AG20443 (cell line): ENCODE measurements around the gene SSTR5.
A peak's percentile ranks its signal among the peaks of the same experiment; 100 is the strongest.
"Not testable (repeated sequence)": the region's sequence is repeated elsewhere in the genome, so short reads cannot be mapped to it uniquely, and the experiment has no call there.

Source experiments
- DNase-seq: peaks from one replicate; pipeline ENCODE4 v3.0.0; 2012; ENCODE audit warnings: low spot score, mixed read lengths

SSTR5 gene

DNA sequence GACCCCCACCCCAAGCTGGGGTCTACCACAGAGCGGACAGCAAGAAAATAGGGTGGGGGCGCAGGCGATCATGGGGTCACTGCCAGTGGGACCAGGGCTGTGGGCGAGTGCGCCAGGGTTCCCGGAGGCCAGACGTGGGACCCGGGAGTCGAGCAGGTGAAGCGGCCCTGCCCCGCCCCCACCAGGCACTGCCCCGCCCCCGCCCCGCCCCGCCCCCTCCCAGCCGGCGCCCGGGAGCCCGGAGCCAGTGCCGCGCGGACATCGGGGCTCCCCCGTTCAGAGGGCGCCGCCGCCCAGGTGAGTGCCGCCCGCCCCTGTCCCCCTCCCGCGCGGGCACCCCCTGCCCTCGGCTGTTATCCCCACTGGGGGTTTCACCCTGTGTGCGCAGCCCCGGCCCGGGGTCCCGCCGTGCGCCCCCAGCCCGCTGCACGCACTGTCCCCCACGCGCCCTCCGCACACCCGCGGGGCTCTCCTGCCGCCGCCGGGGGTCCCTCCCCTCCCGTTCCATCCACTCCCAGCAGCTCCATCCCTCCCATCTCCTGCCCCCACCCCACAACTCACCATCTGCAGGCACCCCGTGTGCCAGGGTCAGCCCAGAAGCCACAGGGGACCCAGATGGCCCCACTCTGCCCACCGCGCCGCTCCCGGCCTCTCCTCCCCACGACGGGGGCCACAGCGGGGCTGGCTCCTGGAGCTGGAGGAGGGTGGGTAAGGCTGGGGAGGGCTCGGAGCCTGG lies at the start of gene SSTR5:
Gene SSTR5 (plus strand): TSS at position 222 of the 736 bp plus-strand sequence. CDS start 6,122 bp downstream, outside the sequence.
- no peak for DNase-seq

DNA sequence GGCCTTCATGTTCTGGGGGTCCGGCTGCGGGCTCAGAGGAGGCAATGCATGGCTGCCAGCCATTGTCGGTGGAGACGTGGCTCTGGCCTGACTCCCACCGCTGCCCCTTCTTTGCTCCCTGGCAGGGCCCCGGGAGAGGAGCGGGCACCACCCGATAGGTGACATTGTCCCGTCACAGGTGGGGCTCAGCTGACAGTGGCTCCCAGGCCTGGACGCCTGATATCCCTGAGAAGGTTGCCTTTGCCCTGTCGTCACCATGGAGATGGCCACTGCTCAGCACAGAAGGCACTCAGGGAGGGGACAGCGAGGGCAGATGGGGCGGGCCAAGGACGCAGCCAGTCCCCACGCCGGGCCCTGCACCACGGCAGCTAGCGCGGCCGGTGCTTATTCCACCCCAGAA lies 48.4 kb upstream of the SSTR5 start:
- no peak for DNase-seq

DNA sequence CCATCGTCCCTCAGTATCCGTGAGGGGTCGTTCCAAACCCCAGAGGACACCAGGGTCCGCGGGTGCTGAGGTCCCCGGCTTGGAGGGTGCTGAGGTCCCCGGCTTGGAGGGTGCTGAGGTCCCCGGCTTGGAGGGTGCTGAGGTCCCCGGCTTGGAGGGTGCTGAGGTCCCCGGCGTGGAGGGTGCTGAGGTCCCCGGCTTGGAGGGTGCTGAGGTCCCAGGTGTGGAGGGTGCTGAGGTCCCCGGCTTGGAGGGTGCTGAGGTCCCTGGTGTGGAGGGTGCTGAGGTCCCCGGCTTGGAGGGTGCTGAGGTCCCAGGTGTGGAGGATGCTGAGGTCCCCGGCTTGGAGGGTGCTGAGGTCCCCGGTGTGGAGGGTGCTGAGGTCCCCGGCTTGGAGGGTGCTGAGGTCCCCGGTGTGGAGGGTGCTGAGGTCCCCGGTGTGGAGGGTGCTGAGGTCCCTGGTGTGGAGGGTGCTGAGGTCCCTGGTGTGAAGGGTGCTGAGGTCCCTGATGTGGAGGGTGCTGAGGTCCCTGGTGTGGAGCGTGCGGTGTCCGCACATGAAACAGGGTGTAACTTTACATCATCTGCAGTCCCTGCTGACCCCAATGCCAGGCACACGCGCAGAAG lies 47.3 kb upstream of the SSTR5 start:
- not testable (repeated sequence) for DNase-seq

DNA sequence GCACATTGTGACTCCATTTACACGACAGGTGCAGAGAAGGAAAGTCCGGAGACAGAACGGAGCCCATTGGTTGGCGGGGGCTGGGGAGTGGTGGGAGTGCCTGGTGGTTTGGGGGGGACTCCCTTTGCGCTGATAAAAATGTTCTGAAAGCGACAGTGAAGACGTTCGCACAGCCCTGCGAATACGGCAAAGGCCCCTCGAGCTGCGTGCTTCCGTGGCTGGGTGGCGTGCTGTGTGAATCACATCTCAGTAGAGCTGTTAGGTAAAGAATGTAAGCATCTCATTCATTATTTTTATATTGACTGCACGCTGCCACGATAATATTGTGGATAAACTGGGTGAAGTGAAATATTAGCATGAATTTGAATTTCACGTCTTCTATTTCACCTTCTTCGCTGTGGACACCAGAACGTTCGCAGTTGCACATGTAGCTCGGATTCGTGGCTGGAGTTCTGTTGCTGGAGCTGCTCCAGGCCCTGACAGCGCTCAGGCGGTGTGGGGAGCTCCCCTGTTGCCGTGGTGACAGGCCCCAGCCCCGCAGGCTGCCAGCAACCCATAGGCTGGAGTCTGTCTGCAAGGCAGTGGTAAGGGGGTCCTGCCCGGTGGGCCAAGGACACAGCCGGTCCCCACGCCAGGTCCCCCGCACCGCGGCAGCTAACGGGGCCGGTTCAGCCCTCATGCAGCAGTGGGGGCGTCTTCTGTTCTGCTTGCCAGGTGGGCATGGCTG lies 46.3 kb upstream of the SSTR5 start:
- no peak for DNase-seq

DNA sequence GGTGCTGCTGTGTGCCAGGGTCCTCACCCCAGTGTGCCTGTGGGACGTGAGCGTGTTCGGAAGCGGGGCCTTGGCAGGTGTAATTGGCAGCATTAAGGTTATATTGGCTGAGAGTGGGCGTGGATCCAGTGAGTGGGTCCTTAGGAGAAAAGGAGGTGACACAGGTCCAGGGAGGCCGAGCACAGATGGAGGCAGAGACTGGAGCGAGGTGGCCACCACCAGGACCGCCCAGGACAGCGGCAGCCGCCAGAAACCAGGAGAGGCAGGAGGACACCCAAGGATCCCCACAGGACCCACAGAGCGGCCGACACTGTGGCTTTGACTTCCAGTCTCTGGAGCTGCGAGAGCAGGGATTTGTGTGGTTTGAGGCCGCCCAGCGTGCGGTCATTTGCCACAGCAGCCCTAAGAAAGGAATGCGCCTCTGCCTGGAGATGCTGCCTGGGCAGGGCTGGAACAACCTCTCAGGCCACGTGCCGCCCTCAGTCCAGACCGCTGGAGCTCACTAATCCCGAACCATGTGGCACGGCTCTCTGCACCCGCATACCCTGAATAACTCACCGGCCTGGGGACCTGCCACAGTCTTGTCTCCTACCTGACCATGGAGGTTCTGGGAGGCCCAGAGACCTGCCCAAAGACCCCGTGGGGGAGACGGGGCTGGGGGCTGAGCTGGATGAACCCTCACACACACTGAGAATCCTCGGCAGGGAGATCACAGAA lies 45.6 kb upstream of the SSTR5 start:
- no peak for DNase-seq

DNA sequence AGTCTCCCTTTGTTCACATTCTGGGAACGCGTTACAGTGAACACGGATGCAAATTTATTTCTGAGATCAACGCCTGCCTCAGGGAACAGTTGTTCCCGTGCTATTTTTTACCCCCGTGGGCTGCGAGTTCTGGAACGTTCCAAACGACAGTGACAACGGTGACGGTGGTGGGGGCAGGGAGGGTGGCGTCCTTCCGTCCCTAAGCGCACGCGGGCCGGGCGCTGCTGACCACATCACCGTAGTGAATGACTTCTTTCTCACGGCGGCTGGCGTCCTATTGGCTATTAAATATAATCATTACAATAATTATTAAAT lies 45.1 kb upstream of the SSTR5 start:
- no peak for DNase-seq

DNA sequence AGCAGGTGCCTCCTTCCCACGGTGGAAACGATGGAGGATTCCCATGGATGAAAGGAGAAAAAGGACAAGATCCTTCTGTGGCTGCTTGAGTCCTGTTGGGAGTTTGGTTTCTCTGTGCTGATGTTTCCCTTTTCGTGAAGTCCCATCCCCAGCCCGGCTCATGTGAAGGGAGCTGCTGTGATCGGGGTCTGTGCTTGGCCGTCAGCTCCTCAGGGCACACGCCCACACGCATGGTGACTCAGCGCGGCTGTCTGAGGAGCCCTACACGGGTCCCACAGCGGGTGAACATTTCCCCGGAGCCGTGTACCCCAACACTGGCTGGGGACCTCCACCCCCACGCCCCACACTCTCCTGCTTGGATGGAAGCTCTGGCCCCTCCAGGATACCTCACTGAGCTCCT lies 44.5 kb upstream of the SSTR5 start:
- peak; percentile 37 for DNase-seq

DNA sequence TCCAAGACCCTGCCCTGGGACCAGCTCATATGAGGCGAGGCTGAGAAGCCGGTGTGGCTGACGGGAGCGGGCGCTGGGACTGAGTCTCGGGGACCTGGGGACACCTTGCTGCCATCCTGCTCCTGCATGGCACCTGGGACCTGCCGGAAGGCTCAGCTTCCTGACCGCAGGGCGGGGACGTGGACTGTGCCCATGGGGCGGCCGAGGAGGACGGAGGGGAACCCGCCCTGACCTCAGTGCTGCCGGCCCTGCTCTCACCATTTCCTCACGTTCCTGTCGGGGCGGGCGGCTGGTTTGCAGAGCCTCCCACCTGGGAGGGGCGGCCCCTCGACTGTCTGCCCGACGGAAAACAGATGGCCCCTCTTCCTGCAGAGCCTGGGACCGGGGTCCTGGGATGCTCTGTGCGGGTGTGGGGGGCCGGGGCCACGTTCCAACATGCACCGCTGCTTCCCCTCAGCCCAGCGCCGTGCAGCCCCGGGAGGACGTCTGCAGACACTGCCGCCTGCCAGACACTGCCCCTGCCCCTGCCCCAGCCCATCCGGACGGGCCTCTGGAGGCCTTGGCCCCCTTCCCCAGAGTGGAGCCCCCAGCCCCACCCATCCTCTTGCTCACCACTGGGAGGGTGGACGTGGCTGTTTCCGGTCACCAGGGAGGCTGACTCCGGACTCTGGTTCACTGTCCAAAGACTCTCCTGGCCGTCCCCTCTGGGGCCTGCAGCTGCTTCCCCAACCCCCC lies 43.9 kb upstream of the SSTR5 start:
- DNase-seq: no peak

DNA sequence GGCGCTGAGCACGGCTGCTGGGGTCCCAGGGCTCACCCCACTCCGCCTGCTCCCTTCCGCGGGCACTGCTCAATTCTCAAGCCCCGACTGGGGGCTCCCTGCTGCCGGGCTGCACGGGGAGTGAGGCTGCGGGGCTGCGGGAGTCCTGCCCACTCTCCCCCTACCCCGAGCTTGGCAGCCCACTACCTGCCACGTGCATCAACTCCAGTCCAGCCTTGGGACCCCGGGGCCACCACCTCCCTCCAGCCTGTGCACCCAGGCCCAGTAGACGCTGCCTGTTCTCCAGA lies 43.3 kb upstream of the SSTR5 start:
- DNase-seq: no peak

DNA sequence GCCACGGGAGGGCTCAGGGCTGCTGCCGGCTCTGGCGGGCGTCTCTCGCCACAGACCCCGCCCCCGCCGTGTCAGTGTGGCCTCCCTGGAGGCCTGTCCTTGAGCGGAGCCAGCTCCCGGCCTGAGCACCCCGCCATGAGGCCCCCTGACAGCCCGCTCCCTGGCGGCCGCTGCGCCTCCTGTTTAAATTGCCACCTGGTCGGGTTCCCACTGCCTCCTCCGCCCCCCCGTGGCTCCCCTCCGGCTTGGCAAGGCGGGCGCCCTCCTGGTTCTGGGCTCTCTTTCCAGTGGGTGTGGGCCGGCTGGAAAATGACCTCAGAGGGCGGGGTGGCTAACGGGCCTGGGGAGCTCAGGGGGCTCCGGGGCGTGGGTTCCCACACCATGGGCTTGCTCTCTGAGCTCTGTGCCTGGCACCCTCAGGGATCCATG lies 42.1 kb upstream of the SSTR5 start:
- peak; percentile 58 for DNase-seq

DNA sequence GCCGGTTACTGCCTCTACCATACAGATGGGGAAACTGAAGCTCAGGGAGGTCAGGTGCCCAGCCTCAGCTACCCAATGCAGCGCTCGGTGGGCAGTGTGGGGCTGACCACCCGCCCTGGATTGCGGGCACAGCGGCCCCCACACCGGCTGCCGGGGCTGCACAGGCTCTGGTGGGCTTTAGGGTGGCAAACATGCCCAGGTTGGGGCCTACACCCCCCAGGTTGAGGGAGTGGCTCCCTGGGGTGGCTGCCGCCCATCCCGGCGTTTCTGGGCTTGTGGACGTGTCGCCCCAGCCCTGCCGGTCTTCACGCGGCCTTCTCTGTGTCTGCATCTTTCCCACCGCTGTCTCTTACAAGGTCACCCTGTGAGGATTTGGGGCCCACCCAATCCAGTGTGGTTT lies 40.9 kb upstream of the SSTR5 start:
- DNase-seq: no peak

DNA sequence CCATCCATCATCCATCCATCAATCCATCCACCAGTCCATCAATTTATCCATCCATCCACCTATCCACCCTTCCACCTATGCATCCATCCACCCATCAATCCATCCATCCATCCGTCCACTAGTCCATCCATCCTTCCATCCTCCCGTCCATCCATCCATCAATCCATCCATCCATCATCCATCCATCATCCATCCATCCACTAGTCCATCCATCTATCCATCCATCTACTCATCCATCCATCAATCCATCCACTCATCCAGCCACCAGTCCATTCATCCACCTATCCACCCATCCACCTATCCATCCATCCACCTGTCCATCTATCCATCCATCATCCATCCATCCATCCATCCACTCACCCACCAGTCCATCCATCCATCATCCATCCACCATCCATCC lies 39.9 kb upstream of the SSTR5 start:
- no peak for DNase-seq

DNA sequence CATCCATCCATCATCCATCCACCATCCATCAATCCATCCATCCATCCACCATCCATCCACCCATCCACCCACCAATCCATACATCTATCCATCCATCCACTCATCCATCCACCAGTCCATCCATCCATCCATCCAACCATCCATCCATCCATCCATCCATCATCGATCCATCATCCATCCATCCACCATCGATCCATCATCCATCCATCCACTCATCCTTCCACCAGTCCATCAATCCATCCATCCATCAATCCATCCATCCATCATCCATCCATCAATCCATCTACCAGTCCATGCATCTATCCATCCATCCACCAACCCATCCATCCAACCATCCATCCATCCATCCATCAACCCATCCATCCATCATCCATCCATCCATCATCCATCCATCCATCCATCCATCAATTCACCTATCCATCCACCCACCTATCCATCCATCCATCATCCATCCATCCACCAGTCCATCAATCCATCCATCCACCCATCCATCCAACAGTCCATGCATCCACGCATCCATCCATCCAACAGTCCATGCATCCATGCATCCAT lies 39.3 kb upstream of the SSTR5 start:
- DNase-seq: no peak

DNA sequence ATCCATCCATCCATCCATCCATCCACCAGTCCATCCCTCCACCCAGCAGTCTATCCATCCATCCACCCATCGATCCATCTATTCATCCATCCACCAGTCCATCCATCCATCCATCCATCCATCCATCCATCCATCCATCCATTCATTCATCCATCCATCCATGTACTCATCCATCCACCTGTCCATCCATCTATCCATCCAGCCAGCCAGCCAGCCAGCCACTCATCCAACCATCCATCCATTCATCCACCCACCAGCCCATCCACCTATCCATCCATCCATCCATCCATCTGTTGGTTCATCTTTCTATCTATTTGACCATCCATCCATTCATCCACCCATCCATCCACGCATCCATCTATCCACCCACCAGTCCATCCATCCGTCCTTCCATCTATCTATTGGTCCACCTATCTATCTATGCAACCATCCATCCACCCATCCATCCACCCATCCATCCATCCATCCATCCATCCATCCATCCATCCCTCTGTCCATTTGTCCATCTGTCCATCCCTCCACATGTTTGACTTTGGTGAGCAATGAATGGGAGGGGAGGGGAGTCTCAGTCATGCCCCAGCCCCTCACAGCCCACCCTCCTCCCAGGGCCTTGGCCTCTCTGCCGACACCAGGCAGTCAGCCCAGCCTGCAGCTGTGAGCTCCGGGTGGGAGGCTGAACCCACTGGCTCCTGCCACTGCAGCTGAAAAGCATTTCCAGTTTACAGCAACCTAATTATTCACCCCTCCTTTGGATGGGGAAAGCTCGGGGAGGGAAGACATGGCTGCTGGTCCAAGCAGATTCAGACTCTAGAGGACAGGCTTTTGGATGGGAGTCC lies 38.1 kb upstream of the SSTR5 start:
- no peak for DNase-seq

DNA sequence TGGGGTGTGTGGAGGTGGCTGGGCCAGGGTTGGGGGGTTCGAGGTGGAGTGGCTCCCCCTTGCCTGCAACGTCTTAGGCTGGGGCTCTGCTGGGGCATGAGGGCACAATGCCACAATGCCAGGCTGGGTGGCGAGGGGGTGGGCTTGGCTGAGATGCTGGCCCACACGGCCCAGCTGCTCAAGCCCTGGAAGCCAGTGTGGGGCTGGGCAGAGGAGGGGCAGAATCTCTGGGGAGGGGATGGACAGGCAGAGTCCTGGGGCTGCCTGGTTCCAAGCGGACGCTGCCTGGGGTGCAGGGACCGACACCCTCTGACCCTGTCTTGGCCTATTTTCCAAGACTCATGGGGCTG lies 37.5 kb upstream of the SSTR5 start:
- no peak for DNase-seq

DNA sequence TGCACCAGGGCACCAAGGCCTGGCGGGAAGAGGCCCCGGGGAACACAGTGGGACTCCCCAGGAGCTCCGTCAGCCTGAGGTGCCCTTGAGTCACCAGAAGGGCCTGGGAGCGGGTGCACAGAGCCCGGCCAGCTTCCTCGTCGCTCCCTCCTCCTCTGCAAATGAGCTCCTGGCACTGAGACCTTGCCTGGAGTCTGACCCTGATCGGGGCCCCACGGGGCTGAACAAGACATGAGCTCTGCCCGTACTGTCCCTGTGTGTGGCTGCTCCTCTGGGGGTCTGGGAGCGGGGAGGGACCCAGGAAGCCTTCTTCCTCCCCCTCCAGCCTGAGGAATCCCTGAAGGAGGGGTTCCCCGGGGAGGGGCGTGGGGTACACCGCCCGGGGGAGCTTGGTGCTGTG lies 36.4 kb upstream of the SSTR5 start:
- DNase-seq: no peak

DNA sequence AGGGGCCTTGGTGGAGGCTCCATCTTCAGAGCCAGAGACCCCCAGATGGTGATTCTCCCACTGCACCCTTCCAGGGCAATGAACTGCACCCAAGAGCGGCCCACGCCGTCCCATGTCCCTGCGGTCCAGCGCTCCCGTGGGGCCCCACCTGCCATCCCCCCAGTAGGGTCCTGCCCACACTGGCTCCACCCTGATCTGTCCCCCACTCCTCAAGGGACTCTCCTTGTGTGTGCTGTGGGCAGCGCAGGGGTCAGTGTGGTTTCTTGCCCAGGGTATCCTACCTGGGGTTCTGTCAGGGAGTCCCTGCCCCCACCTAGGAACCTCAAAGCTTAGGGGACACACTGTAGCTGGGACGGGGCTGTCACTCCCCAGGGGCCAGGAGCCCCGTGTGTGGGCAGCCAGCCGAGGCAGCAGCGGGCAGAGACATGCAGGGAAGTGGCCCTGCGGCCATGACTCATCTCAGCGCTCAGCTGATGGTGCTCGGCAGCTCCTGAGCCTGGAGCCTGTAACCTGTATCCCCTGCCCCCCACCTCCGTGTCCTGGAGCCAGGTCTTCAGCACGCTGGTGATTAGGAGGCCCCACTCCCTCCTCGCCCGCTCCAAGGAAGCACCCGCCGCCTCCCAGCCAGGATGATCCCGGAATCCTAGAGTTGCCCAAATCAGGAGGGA lies 35.7 kb upstream of the SSTR5 start:
- DNase-seq: peak; percentile 71

DNA sequence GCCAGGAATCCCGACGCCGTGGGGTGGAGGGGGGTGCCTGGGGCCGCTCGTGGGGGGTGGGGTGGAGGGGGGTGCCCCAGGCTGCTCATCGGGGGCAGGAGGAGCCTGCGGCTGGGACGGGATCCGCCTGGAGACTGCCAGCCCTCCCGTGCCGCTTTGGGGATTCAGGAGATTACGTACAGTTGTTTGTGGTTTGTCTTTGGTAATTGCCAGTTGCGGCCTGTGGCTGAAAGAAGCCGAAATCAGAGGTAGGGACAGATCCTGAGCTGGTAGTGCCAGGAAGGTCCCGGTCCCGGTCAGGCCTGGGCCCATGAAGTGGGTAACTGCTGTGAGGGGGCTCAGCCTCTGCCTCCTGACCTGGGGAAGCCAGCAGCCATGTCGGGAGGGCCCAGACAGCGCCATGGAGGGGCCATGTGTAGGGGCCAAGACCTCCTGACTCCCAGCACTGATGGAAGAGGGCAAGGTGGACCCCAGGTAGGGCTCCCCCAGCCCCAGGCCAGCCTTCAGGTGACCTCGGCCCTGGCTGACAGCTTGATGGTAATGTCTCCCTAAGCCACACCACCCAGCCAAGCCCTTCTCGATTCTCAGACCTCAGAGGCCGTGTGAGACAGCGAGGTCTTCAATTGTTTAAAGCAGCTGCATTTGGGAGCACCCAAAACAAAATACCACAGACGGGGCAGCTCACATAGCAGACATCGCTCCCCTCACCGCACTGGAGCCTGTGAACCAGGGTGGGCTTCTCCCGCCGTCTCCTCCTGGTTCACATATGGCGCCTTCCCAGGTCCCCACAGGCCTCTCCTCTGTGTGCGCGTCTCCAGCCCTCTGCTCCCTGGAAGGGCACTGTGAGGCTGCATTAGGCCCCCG lies 34.9 kb upstream of the SSTR5 start:
- DNase-seq: peak; percentile 50

DNA sequence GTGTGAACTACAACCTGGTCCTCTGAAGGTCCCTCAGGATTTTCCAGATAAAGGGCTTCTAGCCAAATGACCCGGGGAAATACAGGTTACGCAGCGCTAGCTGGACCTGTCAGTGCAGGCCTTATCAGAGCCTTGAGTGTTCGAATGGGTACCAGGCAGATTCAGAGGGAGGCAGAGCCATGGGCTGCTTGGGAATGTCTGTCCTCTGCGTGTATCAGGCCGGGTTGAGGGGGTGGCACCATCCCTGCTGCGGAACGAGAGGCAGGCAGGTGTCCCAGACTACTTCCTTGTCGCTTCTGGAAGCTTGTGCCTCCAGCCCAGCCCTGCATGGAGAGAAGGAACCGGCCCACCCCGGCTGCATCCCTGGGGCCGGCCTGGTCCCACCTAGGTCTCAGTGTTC lies 33.6 kb upstream of the SSTR5 start:
- DNase-seq: no peak

DNA sequence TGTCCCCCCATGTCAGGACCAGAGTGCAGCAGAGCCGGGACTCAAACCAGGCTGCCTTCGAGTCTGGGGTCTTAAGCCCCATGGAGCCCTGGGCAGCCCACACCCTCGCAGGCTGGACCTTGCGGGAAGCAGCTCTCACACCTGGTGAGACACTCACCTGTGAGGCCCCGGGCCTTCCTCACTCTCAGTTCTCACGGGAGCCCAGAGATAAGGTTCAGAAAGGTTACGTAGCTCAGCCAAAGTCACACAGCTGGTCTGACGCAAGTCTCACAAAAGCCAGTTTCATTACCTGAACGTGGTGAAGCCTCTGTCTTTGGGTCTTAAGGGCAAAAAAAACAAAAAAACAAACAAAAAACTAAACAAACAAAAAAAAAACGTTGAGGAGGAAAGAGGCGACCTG lies 32.8 kb upstream of the SSTR5 start:
- DNase-seq: no peak
